Testis (tissue), 3 donors: ENCODE measurements around the gene CDK7. TPM values are rescaled to one million over a fixed set of nuclear protein-coding genes. Genes with fewer than 3 reads are reported as not detected.

Source experiments
- DNase-seq: peaks from one replicate; pipeline ENCODE4 v3.0.0-alpha.2; 2019
- H3K27ac ChIP-seq, 2 donors: fragments of 200-600 bp; sonication (generic); one replicate each; pipeline ENCODE4 v1.5.1; 2019
- H3K27me3 ChIP-seq: fragments of 200-600 bp; sonication (generic); one replicate; pipeline ENCODE4 v1.5.1; 2019
- H3K36me3 ChIP-seq: fragments of 200-600 bp; sonication (generic); one replicate; pipeline ENCODE4 v1.5.1; 2017; ENCODE audit warnings: low read depth; ENCODE audit errors: missing control alignments
- H3K4me1 ChIP-seq: fragments of 200-600 bp; sonication (generic); one replicate; pipeline ENCODE4 v1.5.1; 2019
- H3K4me3 ChIP-seq, 2 donors: fragments of 200-600 bp; sonication (generic); one replicate each; pipeline ENCODE4 v1.5.1; 2017 to 2019
- H3K9me3 ChIP-seq: fragments of 200-600 bp; sonication (generic); one replicate; pipeline ENCODE4 v1.5.1; 2017
- POLR2A ChIP-seq: fragments of 450-650 bp; IDR thresholded peaks from one replicate; pipeline ENCODE4 v1.6.1; 2017; ENCODE audit warnings: antibody characterized with exemption, mild to moderate bottlenecking, moderate library complexity
- WGBS, 2 donors: methylation state at CpG; one replicate each; pipeline ENCODE4 v1.1.5; 2018; 5-methylcytosine and 5-hydroxymethylcytosine counted together
- intact Hi-C: fragments of 100-400 bp; cut with DNase I; formaldehyde crosslinking; loops from one replicate; pipeline ENCODE4 v1.15.1; 2023; ENCODE audit warnings: low total_unique reads
- polyA plus RNA-seq: library from polyadenylated mRNA; stranded (reverse); fragments of 350-450 nt; fragmentation: Illumina TruSeq; extraction: RNeasy Lipid Tissue Mini Kit (QIAGEN cat#74804); gene quantifications from one replicate; pipeline ENCODE4 v1.2.3, GENCODE V29; 2014; ENCODE audit warnings: low read depth, low replicate concordance; ENCODE audit not compliant: insufficient read depth
- total RNA-seq, 2 donors: library from RNA; depleted of rRNA; stranded (reverse); fragments of >200 nt; gene quantifications; one replicate each; pipeline ENCODE4 v1.2.3, GENCODE V29; 2016
- TF ChIP-seq, protein P1 (sequence below), 3 experiments: fragments of 450-650 bp in 2 of 3; fragments of 200-600 bp in 1 of 3; sonication (generic) in 1 of 3; IDR thresholded peaks; one replicate each; pipeline ENCODE4 v1.5.1; 2016 to 2019; ENCODE audit warnings: antibody characterized with exemption in 3 of 3, mild to moderate bottlenecking in 2 of 3, moderate library complexity in 1 of 3

The CDK7 gene
- total and polyA plus RNA-seq, 3 donors from 2014 or later = 31.7 to 86.0 (median 35.1) TPM

DNA sequence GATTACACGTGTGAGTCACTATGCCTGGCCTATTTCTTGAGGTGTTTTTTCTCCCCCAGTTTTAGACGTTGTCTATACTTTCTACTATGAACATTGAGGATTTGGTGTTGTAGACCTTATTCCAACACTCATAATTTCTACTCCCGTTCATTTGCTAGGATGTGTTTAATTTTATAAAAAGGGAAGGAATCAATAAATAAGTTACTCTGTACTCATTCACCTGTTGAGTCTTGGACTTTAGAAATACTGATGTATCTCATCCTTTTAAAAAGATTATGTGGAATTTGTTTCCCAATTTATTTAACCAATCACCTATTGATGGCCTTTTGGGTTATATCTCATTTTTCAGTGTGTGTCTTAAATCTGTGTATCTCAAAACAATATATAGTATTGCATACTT, 3.2 kb downstream of the CDK7 start:
- Histone ChIP-seq H3K4me3 (no peak overlapping the region), H3K27me3 (no peaks in the 10 kb centered on the region), H3K27ac (no peak overlapping the region), H3K36me3 (no peaks in the 10 kb centered on the region), H3K9me3 (no peaks in the 10 kb centered on the region), H3K4me1 (peaks cover 15% of the 10 kb centered on the region)
- intact Hi-C loops = no loop called here
- no peak for TF ChIP-seq POLR2A
- TF ChIP-seq, protein P1, sequence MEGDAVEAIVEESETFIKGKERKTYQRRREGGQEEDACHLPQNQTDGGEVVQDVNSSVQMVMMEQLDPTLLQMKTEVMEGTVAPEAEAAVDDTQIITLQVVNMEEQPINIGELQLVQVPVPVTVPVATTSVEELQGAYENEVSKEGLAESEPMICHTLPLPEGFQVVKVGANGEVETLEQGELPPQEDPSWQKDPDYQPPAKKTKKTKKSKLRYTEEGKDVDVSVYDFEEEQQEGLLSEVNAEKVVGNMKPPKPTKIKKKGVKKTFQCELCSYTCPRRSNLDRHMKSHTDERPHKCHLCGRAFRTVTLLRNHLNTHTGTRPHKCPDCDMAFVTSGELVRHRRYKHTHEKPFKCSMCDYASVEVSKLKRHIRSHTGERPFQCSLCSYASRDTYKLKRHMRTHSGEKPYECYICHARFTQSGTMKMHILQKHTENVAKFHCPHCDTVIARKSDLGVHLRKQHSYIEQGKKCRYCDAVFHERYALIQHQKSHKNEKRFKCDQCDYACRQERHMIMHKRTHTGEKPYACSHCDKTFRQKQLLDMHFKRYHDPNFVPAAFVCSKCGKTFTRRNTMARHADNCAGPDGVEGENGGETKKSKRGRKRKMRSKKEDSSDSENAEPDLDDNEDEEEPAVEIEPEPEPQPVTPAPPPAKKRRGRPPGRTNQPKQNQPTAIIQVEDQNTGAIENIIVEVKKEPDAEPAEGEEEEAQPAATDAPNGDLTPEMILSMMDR (IDR thresholded peaks at IDR 0.05) = no peak
- 88 to 95% methylated on average over 3 of the region's 3 CpGs for WGBS, 2 donors
- DNase-seq = no peak

DNA sequence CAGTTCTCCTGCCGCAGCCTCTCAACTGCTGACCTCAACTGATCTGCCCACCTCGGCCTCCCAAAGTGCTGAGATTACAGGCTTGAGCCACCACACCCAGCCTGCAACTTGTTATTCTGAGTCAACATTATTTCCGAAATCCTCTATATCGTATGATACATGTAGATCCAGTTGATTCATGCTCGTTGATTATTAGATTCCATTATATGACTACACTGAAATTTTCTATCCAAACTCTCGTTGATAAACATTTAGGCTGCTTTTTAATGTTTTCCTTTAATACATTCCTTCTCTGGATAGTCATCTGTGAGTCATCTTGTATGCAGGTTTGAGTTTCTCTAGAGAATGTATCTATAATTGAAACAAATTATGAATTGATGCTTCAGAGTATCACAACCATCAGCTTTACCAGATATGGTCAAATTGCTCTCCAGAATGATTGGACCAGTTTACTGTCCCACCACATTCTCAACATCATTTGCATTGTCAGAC, 4.1 kb downstream of the CDK7 start:
- Histone ChIP-seq H3K4me1 (peaks cover 11% of the 10 kb centered on the region), H3K27me3 (no peaks in the 10 kb centered on the region), H3K4me3 (no peak overlapping the region), H3K27ac (no peak overlapping the region), H3K36me3 (no peaks in the 10 kb centered on the region), H3K9me3 (no peaks in the 10 kb centered on the region)
- TF ChIP-seq, protein P1 (IDR thresholded peaks at IDR 0.05) = no peak
- TF ChIP-seq POLR2A = no peak
- intact Hi-C loops = no loop called here
- DNase-seq = no peak
- WGBS, 2 donors = 90 to 93% methylated on average over 6 of the region's 6 CpGs

DNA sequence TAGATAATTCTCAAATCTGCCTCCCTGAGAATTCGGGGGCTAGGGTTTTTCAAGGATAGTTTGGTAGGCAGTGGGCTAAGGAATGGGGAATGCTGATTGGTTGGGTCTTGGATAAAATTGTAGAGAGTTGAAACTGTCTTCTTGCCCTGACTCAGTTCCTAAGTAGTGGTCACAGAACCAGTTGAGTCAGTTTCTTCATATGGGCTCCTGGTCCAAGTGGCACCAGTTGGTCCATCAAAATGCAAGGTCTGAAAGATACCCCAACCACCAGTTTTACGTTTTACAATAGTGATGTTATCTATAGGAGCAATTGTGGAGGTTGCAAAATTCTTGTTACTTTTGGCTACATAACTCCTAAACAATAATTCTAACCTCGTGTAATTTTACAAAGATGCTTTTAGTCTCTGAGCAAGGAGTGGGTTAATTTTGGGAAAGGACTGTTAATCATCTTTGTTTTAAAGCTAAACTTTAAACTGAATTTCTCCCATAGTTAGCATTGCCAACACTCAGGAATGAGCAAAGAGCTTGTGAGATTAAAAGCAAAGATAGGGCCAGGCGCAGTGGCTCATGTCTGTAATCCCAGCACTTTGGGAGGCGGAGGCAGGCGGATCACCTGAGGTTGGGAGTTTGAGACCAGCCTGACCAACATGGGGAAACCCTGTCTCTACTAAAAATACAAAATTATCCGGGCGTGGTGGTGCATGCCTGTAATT, 7.7 kb downstream of the CDK7 start:
- DNase-seq = no peak
- intact Hi-C loops = no loop called here
- TF ChIP-seq, protein P1 (IDR thresholded peaks at IDR 0.05) = no peak
- no peak for TF ChIP-seq POLR2A
- WGBS, 2 donors = 86 to 89% methylated on average over 8 of the region's 8 CpGs
- Histone ChIP-seq H3K36me3 (no peaks in the 10 kb centered on the region), H3K4me3 (no peak overlapping the region), H3K27me3 (no peaks in the 10 kb centered on the region), H3K4me1 (no peaks in the 10 kb centered on the region), H3K27ac (no peak overlapping the region), H3K9me3 (no peaks in the 10 kb centered on the region)

GRCh38 chr5:69245031-69245430, 10.3 kb downstream of the CDK7 start:
- 93 to 99% methylated on average over 5 of the region's 5 CpGs for WGBS, 2 donors
- intact Hi-C loops = no loop called here
- no peaks in the 10 kb centered on the region for H3K27me3 ChIP-seq
- H3K9me3 ChIP-seq = no peaks in the 10 kb centered on the region
- no peak overlapping the region for H3K27ac ChIP-seq
- no peak for DNase-seq
- no peak for TF ChIP-seq POLR2A
- TF ChIP-seq, protein P1 (IDR thresholded peaks at IDR 0.05) = no peak
- H3K36me3 ChIP-seq = no peaks in the 10 kb centered on the region
- H3K4me1 ChIP-seq = no peaks in the 10 kb centered on the region
- H3K4me3 ChIP-seq = no peak overlapping the region

DNA sequence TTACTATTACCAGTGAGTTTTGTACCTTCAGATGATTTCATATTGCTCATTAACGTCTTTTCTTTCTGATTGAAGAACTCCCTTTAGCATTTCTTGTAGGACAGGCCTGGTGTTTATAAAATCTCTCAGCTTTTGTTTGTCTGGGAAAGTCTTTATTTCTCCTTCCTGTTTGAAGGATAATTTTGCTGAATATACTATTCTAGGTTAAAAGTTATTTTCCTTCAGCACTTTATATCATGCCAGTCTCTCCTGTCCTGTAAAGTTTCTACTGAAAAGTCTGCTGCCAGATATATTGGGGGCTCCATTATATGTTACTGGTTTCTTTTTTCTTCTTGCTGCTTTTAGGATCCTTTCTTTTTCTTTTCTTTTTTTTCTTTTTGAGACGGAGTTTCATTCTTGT, 13.3 kb downstream of the CDK7 start:
- WGBS, 2 donors = 89 to 96% methylated on average over 2 of the region's 2 CpGs
- TF ChIP-seq POLR2A = no peak
- TF ChIP-seq, protein P1 (IDR thresholded peaks at IDR 0.05) = no peak

More for the DNA sequence above, 13.3 kb downstream of the CDK7 start:
- Histone ChIP-seq H3K36me3 (no peaks in the 10 kb centered on the region), H3K4me1 (no peaks in the 10 kb centered on the region), H3K9me3 (no peaks in the 10 kb centered on the region), H3K4me3 (no peak overlapping the region), H3K27me3 (no peaks in the 10 kb centered on the region), H3K27ac (no peak overlapping the region)
- DNase-seq = no peak
- intact Hi-C loops = no loop called here
